Adrenal gland (tissue), 12 donors: ENCODE measurements around the gene MIR17HG. TPM values are rescaled to one million over a fixed set of nuclear protein-coding genes. Genes with fewer than 3 reads are reported as not detected.
A peak's percentile ranks its signal among the peaks of the same experiment; 100 is the strongest.

Experiments used
- DNase-seq, 7 donors: peaks; one replicate each; pipeline ENCODE4 v3.0.0-alpha.2; 2019 to 2020
- H3K27ac ChIP-seq, 5 donors: fragments of 200-600 bp; sonication (generic) in 4 of 5; 1 replicate in 3 of 5; 2 replicates in 2 of 5; pipeline versions ENCODE4 v1.5.1 to v1.8.0; 2016 to 2020; ENCODE audit warnings: mild to moderate bottlenecking in 1 of 5
- H3K27me3 ChIP-seq: fragments of 200-600 bp; 2 replicates; pipeline ENCODE4 v1.8.0; 2021
- H3K36me3 ChIP-seq, 2 donors: fragments of 200-600 bp; replicated peaks in 1 of 2; 1 replicate in 1 of 2; 2 replicates in 1 of 2; pipeline versions ENCODE4 v1.5.1 to v1.8.0; 2018 to 2022
- H3K4me1 ChIP-seq, 2 donors: fragments of 200-600 bp; replicated peaks in 1 of 2; 1 replicate in 1 of 2; 2 replicates in 1 of 2; pipeline versions ENCODE4 v1.5.1 to v1.8.0; 2018 to 2021
- H3K4me3 ChIP-seq, 4 donors: fragments of 200-600 bp; sonication (generic) in 3 of 4; one replicate each; pipeline ENCODE4 v1.5.1; 2016 to 2018
- H3K9me3 ChIP-seq, 3 donors: fragments of 200-600 bp; sonication (generic) in 1 of 3; replicated peaks in 1 of 3; 1 replicate in 2 of 3; 2 replicates in 1 of 3; pipeline versions ENCODE4 v1.5.1 to v1.8.0; 2016 to 2021
- POLR2A ChIP-seq, 2 donors: fragments of 450-650 bp; IDR thresholded peaks; one replicate each; pipeline ENCODE4 v1.6.1; 2017; ENCODE audit warnings: antibody characterized with exemption in 2 of 2, mild to moderate bottlenecking in 2 of 2, moderate library complexity in 1 of 2
- WGBS, 4 donors: extraction: QIAGEN DNeasy Blood & Tissue Kit in 2 of 4; methylation state at CpG; one replicate each; pipeline versions ENCODE4 v1.1.5 to v1.1.7; 2013 to 2017; 5-methylcytosine and 5-hydroxymethylcytosine counted together
- intact Hi-C, 2 donors: fragments of 100-400 bp; cut with DNase I; formaldehyde crosslinking; loops; one replicate each; pipeline versions ENCODE4 v1.14.1 to v1.15.0; 2022 to 2023
- polyA plus RNA-seq, 3 donors: library from polyadenylated mRNA; stranded (reverse); fragments of 200-250 nt in 2 of 3; fragments of 350-450 nt in 1 of 3; fragmentation: Illumina TruSeq in 1 of 3; extraction: RNeasy Lipid Tissue Mini Kit (QIAGEN cat#74804) in 1 of 3; gene quantifications; one replicate each; pipeline ENCODE4 v1.2.3, GENCODE V29; 2013 to 2014
- total RNA-seq, 9 donors: library from RNA; depleted of rRNA in 4 of 9; stranded (reverse); fragments of >200 nt in 4 of 9; fragments of 120-200 nt in 1 of 9; fragmentation: NEBNext Ultra II Directional in 1 of 9; extraction: Animal tissue kit (Norgen Biotek cat#: 25700) in 1 of 9; gene quantifications; one replicate each; pipeline versions ENCODE4 v1.1.0 to v1.2.4, GENCODE V29; 2013 to 2023
- TF ChIP-seq, protein P1 (sequence below), 6 experiments: fragments of 450-650 bp in 4 of 6; fragments of 200-600 bp in 2 of 6; sonication (generic) in 1 of 6; IDR thresholded peaks; 1 replicate in 5 of 6; 2 replicates in 1 of 6; pipeline versions ENCODE4 v1.5.1 to v1.8.0; 2016 to 2021; ENCODE audit warnings: antibody characterized with exemption in 6 of 6, mild to moderate bottlenecking in 2 of 6, moderate library complexity in 1 of 6
- donor health status: healthy with polysubstance abuse.
- donor health status: Bipolar disorder and iron deficiency.
- donor health status: DM: yes; HTN: yes; CAD: no.
- donor health status: DM: no; HTN: no; CAD: no.
- donor health status: DM: no; HTN: no; CAD: no.
- donor health status: DM: yes; HTN: yes; CAD: no.

Gene MIR17HG
- total and polyA plus RNA-seq, 12 donors: 0.41 to 5.4 (median 1.9) TPM

DNA sequence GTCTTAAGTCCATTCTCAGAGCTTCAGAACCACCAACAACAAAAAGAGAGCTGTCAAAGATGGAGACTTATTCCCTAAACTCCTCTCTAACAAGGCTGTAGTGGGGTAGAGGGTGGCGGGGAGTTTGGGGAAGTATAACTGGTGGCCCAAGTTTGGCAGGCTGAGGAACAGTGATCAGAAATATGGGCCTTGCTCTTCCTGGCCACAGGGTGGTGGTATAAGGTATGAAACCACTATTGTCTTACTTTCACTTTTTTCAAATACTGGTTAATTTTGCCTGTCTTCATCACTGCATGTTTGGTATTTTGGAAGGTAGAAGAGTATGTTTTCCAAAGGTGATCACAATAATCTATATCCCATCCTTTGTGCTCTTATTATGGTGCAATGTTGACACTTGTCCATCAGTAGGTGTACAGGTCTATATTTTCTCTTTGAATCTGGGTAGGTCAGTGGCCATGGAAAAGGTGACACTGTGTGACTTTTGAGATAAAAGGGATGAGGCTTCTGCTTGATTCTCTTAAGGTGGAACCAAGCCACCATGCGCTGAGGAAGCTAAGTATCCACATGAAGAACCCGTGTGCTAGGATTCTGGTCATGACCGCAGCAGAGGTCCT, 27.7 kb downstream of the MIR17HG start:
- no peaks in the 10 kb centered on the region for H3K9me3 ChIP-seq
- H3K27me3 ChIP-seq: peaks cover 3% of the 10 kb centered on the region
- 79 to 90% (median 85%) methylated on average over 4 of the region's 4 CpGs for WGBS, 4 donors
- no peak overlapping the region for H3K4me3 ChIP-seq
- intact Hi-C loops: no loop called here
- TF ChIP-seq, protein P1, sequence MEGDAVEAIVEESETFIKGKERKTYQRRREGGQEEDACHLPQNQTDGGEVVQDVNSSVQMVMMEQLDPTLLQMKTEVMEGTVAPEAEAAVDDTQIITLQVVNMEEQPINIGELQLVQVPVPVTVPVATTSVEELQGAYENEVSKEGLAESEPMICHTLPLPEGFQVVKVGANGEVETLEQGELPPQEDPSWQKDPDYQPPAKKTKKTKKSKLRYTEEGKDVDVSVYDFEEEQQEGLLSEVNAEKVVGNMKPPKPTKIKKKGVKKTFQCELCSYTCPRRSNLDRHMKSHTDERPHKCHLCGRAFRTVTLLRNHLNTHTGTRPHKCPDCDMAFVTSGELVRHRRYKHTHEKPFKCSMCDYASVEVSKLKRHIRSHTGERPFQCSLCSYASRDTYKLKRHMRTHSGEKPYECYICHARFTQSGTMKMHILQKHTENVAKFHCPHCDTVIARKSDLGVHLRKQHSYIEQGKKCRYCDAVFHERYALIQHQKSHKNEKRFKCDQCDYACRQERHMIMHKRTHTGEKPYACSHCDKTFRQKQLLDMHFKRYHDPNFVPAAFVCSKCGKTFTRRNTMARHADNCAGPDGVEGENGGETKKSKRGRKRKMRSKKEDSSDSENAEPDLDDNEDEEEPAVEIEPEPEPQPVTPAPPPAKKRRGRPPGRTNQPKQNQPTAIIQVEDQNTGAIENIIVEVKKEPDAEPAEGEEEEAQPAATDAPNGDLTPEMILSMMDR (IDR thresholded peaks at IDR 0.05): peak; percentile 22 to 49 (median 42)
- TF ChIP-seq POLR2A (IDR thresholded peaks at IDR 0.05): no peak
- H3K27ac ChIP-seq: no peak overlapping the region
- peak in 1 of 7 donors; percentile 11 for DNase-seq
- no peaks in the 10 kb centered on the region for H3K36me3 ChIP-seq
- no peaks in the 10 kb centered on the region for H3K4me1 ChIP-seq

DNA sequence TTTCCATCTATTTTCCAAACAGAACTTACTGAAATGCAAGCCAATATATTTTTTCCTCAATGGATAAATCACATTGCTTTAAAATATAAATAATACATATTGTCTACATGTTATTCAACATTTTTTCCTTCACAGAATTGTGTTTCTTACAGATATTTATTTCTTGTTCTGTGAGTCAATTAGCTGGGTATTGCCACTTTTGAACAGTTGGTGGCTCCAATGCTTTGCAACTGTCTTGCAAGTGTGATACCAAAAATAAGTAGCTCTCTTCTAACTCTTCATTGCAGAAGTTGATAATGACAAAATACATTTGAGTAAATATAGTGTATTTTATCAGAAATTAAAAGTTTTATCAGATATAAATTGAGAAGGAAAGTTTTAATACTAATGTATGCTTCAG, 33.9 kb downstream of the MIR17HG start:
- H3K9me3 ChIP-seq: no peaks in the 10 kb centered on the region
- intact Hi-C loops: no loop called here
- no peak for TF ChIP-seq POLR2A (IDR thresholded peaks at IDR 0.05)
- TF ChIP-seq, protein P1 (IDR thresholded peaks at IDR 0.05): peak in 5 of 6 experiments; percentile 15 to 48 (median 32)
- DNase-seq: peak in 1 of 7 donors; percentile 35
- H3K27ac ChIP-seq: no peak overlapping the region
- no peak overlapping the region for H3K4me3 ChIP-seq
- no peaks in the 10 kb centered on the region for H3K36me3 ChIP-seq
- no peaks in the 10 kb centered on the region for H3K4me1 ChIP-seq
- no peaks in the 10 kb centered on the region for H3K27me3 ChIP-seq

DNA sequence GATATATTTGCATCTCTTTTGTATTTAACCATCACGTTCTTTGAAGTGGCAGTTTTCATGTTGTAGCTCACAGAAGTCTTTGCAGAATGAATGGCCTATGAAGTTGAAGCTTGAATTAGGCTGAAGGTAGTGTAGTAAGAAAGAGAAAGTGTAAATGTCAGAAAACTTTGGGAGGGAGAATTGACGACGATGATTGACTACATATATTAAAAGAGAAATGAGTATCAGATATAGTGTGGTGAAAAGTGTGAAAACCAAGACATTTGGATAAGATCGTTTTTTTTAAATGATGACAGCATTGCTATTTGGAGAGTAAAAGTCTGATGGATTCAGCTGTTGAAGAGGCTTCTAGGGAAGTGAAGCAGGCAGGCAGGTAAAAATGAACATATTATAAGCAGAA, 36.3 kb downstream of the MIR17HG start:
- WGBS, 4 donors: 74 to 81% (median 79%) methylated on average over 4 of the region's 4 CpGs
- Histone ChIP-seq H3K27me3 (peaks cover 7% of the 10 kb centered on the region), H3K4me3 (no peak overlapping the region), H3K9me3 (no peaks in the 10 kb centered on the region), H3K27ac (no peak overlapping the region), H3K36me3 (no peaks in the 10 kb centered on the region), H3K4me1 (no peaks in the 10 kb centered on the region)
- DNase-seq: no peak
- TF ChIP-seq POLR2A (IDR thresholded peaks at IDR 0.05): no peak
- TF ChIP-seq, protein P1 (IDR thresholded peaks at IDR 0.05): no peak
- intact Hi-C loops: no loop called here

DNA sequence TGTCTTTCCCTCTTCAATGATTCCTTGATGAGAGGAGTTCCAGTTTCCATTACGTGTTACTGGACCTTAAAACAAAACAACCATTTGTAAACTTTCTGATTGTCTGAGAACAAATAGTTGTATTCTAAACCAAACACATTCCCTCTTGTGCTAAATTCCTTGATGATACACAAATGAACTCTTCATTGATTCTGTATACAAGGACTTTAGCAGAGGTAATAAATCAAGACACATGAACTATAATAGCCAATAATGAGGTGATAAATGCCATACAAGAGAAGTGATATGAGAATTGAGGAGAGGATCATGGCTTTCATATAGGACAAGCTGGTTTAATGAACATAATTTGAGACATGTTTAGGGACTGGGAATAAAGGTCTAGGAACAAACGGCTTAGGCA, 37.4 kb downstream of the MIR17HG start:
- Histone ChIP-seq H3K27ac (no peak overlapping the region), H3K36me3 (no peaks in the 10 kb centered on the region), H3K4me3 (no peak overlapping the region), H3K27me3 (peaks cover 15% of the 10 kb centered on the region), H3K4me1 (no peaks in the 10 kb centered on the region), H3K9me3 (no peaks in the 10 kb centered on the region)
- TF ChIP-seq POLR2A (IDR thresholded peaks at IDR 0.05): no peak
- TF ChIP-seq, protein P1 (IDR thresholded peaks at IDR 0.05): no peak
- DNase-seq: no peak
- WGBS, 4 donors: 73 to 88% (median 78%) methylated on average over 2 of the region's 2 CpGs
- intact Hi-C loops: no loop called here
